IMR-90 (cell line): ENCODE measurements around the gene SLC50A1. TPM values are rescaled to one million over a fixed set of nuclear protein-coding genes. Genes with fewer than 3 reads are reported as not detected.

Source experiments
- ATAC-seq: fragments of 200-7000 bp; cut with Tn5 transposase; 2 replicates; pipeline ENCODE4 v1.9.1; 2020; ENCODE audit warnings: low read depth, mild to moderate bottlenecking, moderate library complexity
- BruUV-seq: library from RNA; stranded (reverse); fragments of 400-500 nt; replicated peaks from 2 replicates; lab custom pipeline; 2021; lab: Mats Ljungman, UMichigan
- CTCF ChIA-PET: fragments of 300-600 bp; formaldehyde crosslinking; extraction: SDS; loops from one replicate; lab custom pipeline; 2021; ENCODE audit warnings: antibody characterized with exemption; lab: Yijun Ruan, JAX
- POLR2A ChIA-PET: fragments of 300-600 bp; sonication (Branson Sonifier 250); formaldehyde crosslinking; loops from one replicate; lab custom pipeline; 2022; ENCODE audit warnings: antibody characterized with exemption; ENCODE audit not compliant: unreplicated experiment; lab: Charles Lee
- DNase-seq: peaks from one replicate; pipeline ENCODE4 v3.0.0; 2013
- H2AFZ ChIP-seq: replicated peaks from 2 replicates; pipeline ENCODE3; 2013; ENCODE audit warnings: low read length, mild to moderate bottlenecking; ENCODE audit not compliant: poor library complexity
- H2AK5ac ChIP-seq: 2 replicates; pipeline ENCODE4 v1.6.1; 2013; ENCODE audit warnings: low read depth, low read length, inconsistent platforms
- H2AK9ac ChIP-seq: replicated peaks from 2 replicates; pipeline ENCODE3; 2013; ENCODE audit warnings: mild to moderate bottlenecking, low read depth, low read length, moderate library complexity; ENCODE audit not compliant: poor library complexity
- H2BK120ac ChIP-seq: 2 replicates; pipeline ENCODE4 v1.6.1; 2013; ENCODE audit warnings: low read depth, low read length, inconsistent platforms
- H2BK15ac ChIP-seq: 3 replicates; pipeline ENCODE4 v1.6.1; 2013; ENCODE audit warnings: low read depth, low read length, inconsistent platforms
- H2BK20ac ChIP-seq: 2 replicates; pipeline ENCODE4 v1.6.1; 2013; ENCODE audit warnings: low read depth, mild to moderate bottlenecking, inconsistent platforms, low read length, moderate library complexity
- H2BK5ac ChIP-seq: 2 replicates; pipeline ENCODE4 v1.6.1; 2013; ENCODE audit warnings: mild to moderate bottlenecking, low read depth, low read length, inconsistent platforms; ENCODE audit not compliant: poor library complexity, severe bottlenecking
- H3K14ac ChIP-seq: replicated peaks from 2 replicates; pipeline ENCODE4 v1.6.1; 2013; ENCODE audit warnings: low read depth, low read length, inconsistent platforms
- H3K18ac ChIP-seq: 2 replicates; pipeline ENCODE4 v1.6.1; 2013; ENCODE audit warnings: low read depth, low read length, control low read depth
- H3K23ac ChIP-seq: 2 replicates; pipeline ENCODE4 v1.6.1; 2013; ENCODE audit warnings: low read depth, low read length, inconsistent platforms
- H3K27ac ChIP-seq: 2 replicates; pipeline ENCODE4 v1.5.1; 2013; ENCODE audit warnings: mild to moderate bottlenecking, control low read depth, low read length; ENCODE audit not compliant: insufficient read depth
- H3K27me3 ChIP-seq: 2 replicates; pipeline ENCODE4 v1.6.1; 2013; ENCODE audit warnings: low read length; ENCODE audit not compliant: control insufficient read depth, insufficient read depth
- H3K36me3 ChIP-seq: 2 replicates; pipeline ENCODE4 v1.6.1; 2013; ENCODE audit warnings: low read length, mixed read lengths; ENCODE audit not compliant: control insufficient read depth, insufficient read depth
- H3K4ac ChIP-seq: 2 replicates; pipeline ENCODE4 v1.6.1; 2013; ENCODE audit warnings: low read depth, low read length, inconsistent platforms
- H3K4me1 ChIP-seq: 2 replicates; pipeline ENCODE4 v1.6.1; 2013; ENCODE audit warnings: low read length, mixed read lengths; ENCODE audit not compliant: control insufficient read depth, insufficient read depth
- H3K4me2 ChIP-seq: 2 replicates; pipeline ENCODE4 v1.6.1; 2013; ENCODE audit warnings: low read depth, mild to moderate bottlenecking, control low read depth, low read length, moderate library complexity
- H3K4me3 ChIP-seq: 2 replicates; pipeline ENCODE4 v1.5.1; 2013; ENCODE audit warnings: low read depth, mild to moderate bottlenecking, control low read depth, low read length, moderate library complexity; ENCODE audit not compliant: insufficient read depth
- H3K56ac ChIP-seq: 2 replicates; pipeline ENCODE4 v1.6.1; 2013; ENCODE audit warnings: low read length, inconsistent platforms; ENCODE audit not compliant: insufficient read depth; ENCODE audit errors: extremely low read depth
- H3K79me1 ChIP-seq, 2 experiments: 2 replicates each; pipeline ENCODE4 v1.6.1; 2013; ENCODE audit warnings: low read length in 2 of 2, inconsistent platforms in 1 of 2, low read depth in 1 of 2
- H3K9ac ChIP-seq: 2 replicates; pipeline ENCODE4 v1.6.1; 2013; ENCODE audit warnings: low read depth, low read length, control low read depth
- H3K9me1 ChIP-seq: 2 replicates; pipeline ENCODE4 v1.6.1; 2013; ENCODE audit warnings: low read length, inconsistent platforms; ENCODE audit not compliant: insufficient read depth
- H3K9me3 ChIP-seq: 2 replicates; pipeline ENCODE4 v1.6.1; 2013; ENCODE audit warnings: low read length; ENCODE audit not compliant: control insufficient read depth, insufficient read depth
- H4K20me1 ChIP-seq: 2 replicates; pipeline ENCODE4 v1.6.1; 2013; ENCODE audit warnings: low read length, inconsistent platforms; ENCODE audit not compliant: insufficient read depth
- H4K5ac ChIP-seq: 2 replicates; pipeline ENCODE4 v1.6.1; 2013; ENCODE audit warnings: mild to moderate bottlenecking, low read depth, low read length, control low read depth
- H4K8ac ChIP-seq, 2 experiments: 2 replicates each; pipeline ENCODE4 v1.6.1; 2013; ENCODE audit warnings: low read depth in 2 of 2, low read length in 2 of 2, control low read depth in 1 of 2, inconsistent platforms in 1 of 2
- H4K91ac ChIP-seq: 2 replicates; pipeline ENCODE4 v1.6.1; 2013; ENCODE audit warnings: low read depth, low read length, inconsistent platforms; ENCODE audit not compliant: insufficient read depth
- BHLHE40 ChIP-seq: fragments of 150-350 bp; IDR thresholded peaks from 2 replicates; pipeline ENCODE4 v1.6.1; 2016; ENCODE audit warnings: mild to moderate bottlenecking, low read depth, low read length
- CEBPB ChIP-seq: IDR thresholded peaks from 2 replicates; pipeline ENCODE4 v1.6.1; 2012; ENCODE audit warnings: low read depth, low read length, improper control_type of control experiment
- FOS ChIP-seq: fragments of 150-350 bp; IDR thresholded peaks from 2 replicates; pipeline ENCODE4 v1.6.1; 2016; ENCODE audit warnings: low read depth, low read length
- MXI1 ChIP-seq: IDR thresholded peaks from 2 replicates; pipeline ENCODE4 v1.6.1; 2012; ENCODE audit warnings: low read depth, mild to moderate bottlenecking, low read length, moderate library complexity, borderline replicate concordance
- USF2 ChIP-seq: fragments of 150-350 bp; IDR thresholded peaks from 2 replicates; pipeline ENCODE4 v1.6.1; 2017; ENCODE audit warnings: mild to moderate bottlenecking, antibody characterized with exemption, low read length, low read depth
- WGBS, 2 experiments: methylation state at CpG; one replicate each; pipeline versions ENCODE4 v1.1.5 to v1.1.7; 2013; ENCODE audit warnings: missing lambda C conversion rate in 2 of 2; ENCODE audit not compliant: insufficient read length in 1 of 2; ENCODE audit errors: extremely low coverage in 2 of 2; 5-methylcytosine and 5-hydroxymethylcytosine counted together
- dilution Hi-C: fragments of 300-500 bp; cut with HindIII; formaldehyde crosslinking; loops from one replicate; pipeline ENCODE4 v1.14.3; 2018; ENCODE audit warnings: low sequenced_read_pairs; ENCODE audit not compliant: unreplicated experiment
- in situ Hi-C: fragments of 300-500 bp; cut with MboI; formaldehyde crosslinking; loops from 3 replicates; pipeline ENCODE4 v1.14.3; 2019; ENCODE audit warnings: low sequenced_read_pairs, inconsistent platforms, mixed read lengths
- intact Hi-C: fragments of 100-400 bp; cut with micrococcal nuclease; formaldehyde crosslinking; loops from 2 replicates; pipeline ENCODE4 v1.10.0; 2022
- polyA plus RNA-seq, 3 experiments: library from polyadenylated mRNA; depleted of rRNA; stranded (reverse); fragments of >200 nt; gene quantifications; 2 replicates each; pipeline ENCODE4 v1.2.3, GENCODE V29; 2012; ENCODE audit warnings: low replicate concordance in 1 of 3
- total RNA-seq: library from RNA; depleted of rRNA; stranded (reverse); fragments of >200 nt; gene quantifications from 2 replicates; pipeline ENCODE4 v1.2.3, GENCODE V29; 2012

The SLC50A1 gene
- total and polyA plus RNA-seq, 2 of the 4 experiments (the other 2 are of a cell fraction): 20.6 to 20.8 TPM

GRCh38 chr1:155183775-155184221 is 48.1 kb downstream of the SLC50A1 start:
- H3K18ac ChIP-seq: no peak overlapping the region
- intact Hi-C loops: no loop called here
- H2BK5ac ChIP-seq: no peak overlapping the region
- no peak overlapping the region for H3K23ac ChIP-seq
- H2AK9ac ChIP-seq: no peak overlapping the region
- no peak overlapping the region for H3K4ac ChIP-seq
- H3K4me2 ChIP-seq: no peak overlapping the region
- in situ Hi-C loops: no loop called here
- no peaks in the 10 kb centered on the region for H3K79me1 ChIP-seq
- no peaks in the 10 kb centered on the region for H3K9me3 ChIP-seq
- WGBS, 2 experiments: 82% methylated on average over 11 of the region's 20 CpGs; no CpG with 5 or more reads in 1 of the 2 experiments
- no peak overlapping the region for H4K5ac ChIP-seq
- ChIA-PET CTCF (no interaction called here), POLR2A (no interaction called here)
- H3K36me3 ChIP-seq: peaks cover 26% of the 10 kb centered on the region
- no peak overlapping the region for H3K27ac ChIP-seq
- H2AK5ac ChIP-seq: no peak overlapping the region
- no peak overlapping the region for H3K14ac ChIP-seq
- no peak overlapping the region for H2BK20ac ChIP-seq
- no peak overlapping the region for H2AFZ ChIP-seq
- BruUV-seq: TSS peak; percentile 21
- dilution Hi-C loops: no loop called here
- no peak for TF ChIP-seq CEBPB
- no peak for TF ChIP-seq BHLHE40
- TF ChIP-seq FOS: no peak
- no peak for TF ChIP-seq USF2
- TF ChIP-seq MXI1: no peak
- no peaks in the 10 kb centered on the region for H3K4me1 ChIP-seq
- no peaks in the 10 kb centered on the region for H3K27me3 ChIP-seq
- H2BK15ac ChIP-seq: no peak overlapping the region
- H3K9me1 ChIP-seq: no peaks in the 10 kb centered on the region
- DNase-seq (no peak), ATAC-seq (no peak)
- no peak overlapping the region for H3K9ac ChIP-seq
- no peak overlapping the region for H3K4me3 ChIP-seq
- no peak overlapping the region for H4K91ac ChIP-seq
- H2BK120ac ChIP-seq: no peak overlapping the region
- H4K20me1 ChIP-seq: no peaks in the 10 kb centered on the region
- H4K8ac ChIP-seq: no peak overlapping the region
- H3K56ac ChIP-seq: no peak overlapping the region
